DOHH2 (cell line): Measurements from ENCODE around the gene SMPD2.
A peak's percentile ranks its signal among the peaks of the same experiment; 100 is the strongest.

Experiments used
- H3F3A ChIP-seq: fragments of 200-600 bp; sonication (generic), shearing (Covaris generic); 2 replicates; pipeline ENCODE4 v1.6.0; 2016; ENCODE audit warnings: antibody characterized with exemption, mild to moderate bottlenecking; ENCODE audit not compliant: control insufficient read depth, insufficient read depth
- H3K27ac ChIP-seq: fragments of 200-600 bp; sonication (generic); 2 replicates; pipeline ENCODE4 v1.5.1; 2014; ENCODE audit warnings: low read depth, mild to moderate bottlenecking, low read length, moderate library complexity
- H3K27me3 ChIP-seq: fragments of 200-600 bp; sonication (generic); 2 replicates; pipeline ENCODE4 v1.6.1; 2014; ENCODE audit warnings: mild to moderate bottlenecking, low read length, mixed read lengths; ENCODE audit not compliant: control insufficient read depth
- H3K36me3 ChIP-seq: fragments of 200-600 bp; sonication (generic); 2 replicates; pipeline ENCODE4 v1.6.1; 2014; ENCODE audit warnings: mild to moderate bottlenecking, low read length, moderate library complexity, mixed read lengths; ENCODE audit not compliant: control insufficient read depth
- H3K4me1 ChIP-seq: fragments of 200-600 bp; sonication (generic); 2 replicates; pipeline ENCODE4 v1.6.1; 2014; ENCODE audit warnings: mild to moderate bottlenecking, low read length, mixed read lengths; ENCODE audit not compliant: control insufficient read depth
- H3K4me2 ChIP-seq: fragments of 200-600 bp; sonication (generic); 2 replicates; pipeline ENCODE4 v1.6.0; 2014; ENCODE audit warnings: mild to moderate bottlenecking, low read length, moderate library complexity
- H3K4me3 ChIP-seq: fragments of 200-600 bp; sonication (generic); 2 replicates; pipeline ENCODE4 v1.5.1; 2014; ENCODE audit warnings: mild to moderate bottlenecking, low read length, mixed read lengths
- H3K79me2 ChIP-seq: fragments of 200-600 bp; sonication (generic); 2 replicates; pipeline ENCODE4 v1.6.1; 2014; ENCODE audit warnings: mild to moderate bottlenecking, low read length, mixed read lengths; ENCODE audit not compliant: control insufficient read depth
- H3K9me2 ChIP-seq: fragments of 200-600 bp; sonication (generic); replicated peaks from 2 replicates; pipeline ENCODE4 v1.6.1; 2014; ENCODE audit warnings: mild to moderate bottlenecking, low read length, mixed read lengths; ENCODE audit not compliant: control insufficient read depth
- H3K9me3 ChIP-seq: fragments of 200-600 bp; sonication (generic); 2 replicates; pipeline ENCODE4 v1.6.1; 2014; ENCODE audit warnings: antibody characterized with exemption, low read length, mixed read lengths; ENCODE audit not compliant: control insufficient read depth, insufficient read depth
- H4K20me1 ChIP-seq: fragments of 200-600 bp; sonication (generic); 2 replicates; pipeline ENCODE4 v1.6.0; 2014; ENCODE audit warnings: low read depth, mild to moderate bottlenecking, antibody characterized with exemption, low read length, moderate library complexity; ENCODE audit not compliant: control insufficient read depth, insufficient read depth
- CTCF ChIP-seq: fragments of 200-600 bp; sonication (generic); IDR thresholded peaks from one replicate; pipeline ENCODE4 v1.5.1; 2014; ENCODE audit warnings: antibody characterized with exemption, mild to moderate bottlenecking, low read depth, low read length; ENCODE audit not compliant: poor library complexity, severe bottlenecking
- EZH2phosphoT487 ChIP-seq: fragments of 200-600 bp; sonication (generic); IDR thresholded peaks from 2 replicates; pipeline ENCODE4 v1.6.1; 2017; ENCODE audit warnings: borderline replicate concordance, mild to moderate bottlenecking, antibody characterized with exemption, low read length, moderate library complexity, mixed read lengths

SMPD2 gene

GRCh38 chr6:109396046-109396718, 44.3 kb upstream of the SMPD2 start:
- no peak overlapping the region for H3K4me2 ChIP-seq
- no peaks in the 10 kb centered on the region for H3F3A ChIP-seq
- H3K9me2 ChIP-seq: no peaks in the 10 kb centered on the region
- no peaks in the 10 kb centered on the region for H3K79me2 ChIP-seq
- H3K36me3 ChIP-seq: no peaks in the 10 kb centered on the region
- no peak for TF ChIP-seq CTCF
- no peak for TF ChIP-seq EZH2phosphoT487
- H4K20me1 ChIP-seq: no peaks in the 10 kb centered on the region
- H3K27ac ChIP-seq: no peak overlapping the region
- H3K9me3 ChIP-seq: no peaks in the 10 kb centered on the region
- H3K4me3 ChIP-seq: no peak overlapping the region
- H3K4me1 ChIP-seq: no peaks in the 10 kb centered on the region
- no peaks in the 10 kb centered on the region for H3K27me3 ChIP-seq

GRCh38 chr6:109397020-109397419, 43.5 kb upstream of the SMPD2 start:
- Histone ChIP-seq H4K20me1 (no peaks in the 10 kb centered on the region), H3K4me2 (no peak overlapping the region), H3F3A (no peaks in the 10 kb centered on the region), H3K27ac (no peak overlapping the region), H3K9me2 (no peaks in the 10 kb centered on the region), H3K27me3 (no peaks in the 10 kb centered on the region), H3K4me1 (no peaks in the 10 kb centered on the region), H3K79me2 (no peaks in the 10 kb centered on the region), H3K36me3 (no peaks in the 10 kb centered on the region), H3K9me3 (no peaks in the 10 kb centered on the region), H3K4me3 (no peak overlapping the region)
- no peak for TF ChIP-seq EZH2phosphoT487
- peak; percentile 42 for TF ChIP-seq CTCF

- TF ChIP-seq CTCF (no peak), EZH2phosphoT487 (no peak)
- Histone ChIP-seq H3K9me2 (no peaks in the 10 kb centered on the region), H3K9me3 (no peaks in the 10 kb centered on the region), H3K4me2 (no peak overlapping the region), H3K4me1 (no peaks in the 10 kb centered on the region), H4K20me1 (no peaks in the 10 kb centered on the region), H3K79me2 (no peaks in the 10 kb centered on the region), H3K4me3 (no peak overlapping the region), H3K27ac (no peak overlapping the region), H3K36me3 (no peaks in the 10 kb centered on the region), H3K27me3 (peaks cover 19% of the 10 kb centered on the region), H3F3A (no peaks in the 10 kb centered on the region)
Measured at GRCh38 chr6:109406196-109406595, 34.3 kb upstream of the SMPD2 start.
